NK-92 treated with Interleukin-12 subunit alpha and Interleukin-12 subunit beta, amount 100 ng/mL, for 24 hours (cell line): ENCODE results near the gene HERPUD1.
"Not testable (repeated sequence)": the region's sequence is repeated elsewhere in the genome, so short reads cannot be mapped to it uniquely, and the experiment has no call there.

Source experiments
- DNase-seq: peaks from one replicate; lab custom pipeline; 2025; lab: John Stamatoyannopoulos, UW

HERPUD1 gene

DNA sequence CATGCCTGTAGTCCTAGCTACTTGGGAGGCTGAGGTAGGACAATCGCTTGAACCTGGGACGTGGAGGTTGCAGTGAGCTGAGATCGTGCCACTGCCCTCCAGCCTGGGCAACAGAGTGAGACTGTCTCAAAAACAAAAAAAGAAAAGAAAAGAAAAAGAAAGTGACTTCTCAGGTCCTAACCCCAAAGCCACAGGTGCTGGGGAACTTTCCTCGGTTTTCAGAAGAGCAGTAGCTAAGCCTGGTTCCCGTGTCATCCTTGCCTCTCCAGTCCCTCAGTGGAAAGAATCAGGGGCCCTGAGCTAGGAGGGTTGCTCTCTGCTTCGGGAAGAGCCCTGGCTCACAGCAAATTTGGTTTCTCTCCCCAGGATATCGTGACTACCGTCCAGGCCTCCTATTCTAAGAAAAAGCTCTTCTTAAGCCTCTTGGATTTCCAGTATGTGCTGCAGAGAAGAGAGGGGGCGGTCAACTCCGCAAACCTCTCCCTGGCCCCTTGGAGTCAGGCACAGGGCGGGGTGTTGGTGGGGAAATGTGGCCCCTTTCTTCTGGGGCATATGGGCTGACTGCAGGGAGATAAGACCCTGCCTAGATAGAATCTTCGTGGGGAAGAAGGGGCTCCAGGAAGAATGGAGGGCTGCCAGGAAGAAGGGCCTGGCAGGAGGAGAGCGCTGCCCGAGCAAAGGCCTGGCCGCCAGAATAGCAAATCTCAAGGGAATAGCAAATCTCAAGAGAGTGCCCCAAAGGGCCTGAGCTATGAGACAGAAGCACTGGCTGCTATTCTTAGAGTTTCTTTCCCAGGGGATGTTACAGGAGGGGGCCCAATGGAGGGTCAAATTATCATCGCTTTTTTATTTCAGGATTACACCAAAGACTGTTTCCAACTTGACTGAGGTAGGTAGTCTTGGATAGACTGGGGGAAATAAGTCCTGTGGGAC is 49.1 kb downstream of the HERPUD1 start:
- DNase-seq, result no peak

DNA sequence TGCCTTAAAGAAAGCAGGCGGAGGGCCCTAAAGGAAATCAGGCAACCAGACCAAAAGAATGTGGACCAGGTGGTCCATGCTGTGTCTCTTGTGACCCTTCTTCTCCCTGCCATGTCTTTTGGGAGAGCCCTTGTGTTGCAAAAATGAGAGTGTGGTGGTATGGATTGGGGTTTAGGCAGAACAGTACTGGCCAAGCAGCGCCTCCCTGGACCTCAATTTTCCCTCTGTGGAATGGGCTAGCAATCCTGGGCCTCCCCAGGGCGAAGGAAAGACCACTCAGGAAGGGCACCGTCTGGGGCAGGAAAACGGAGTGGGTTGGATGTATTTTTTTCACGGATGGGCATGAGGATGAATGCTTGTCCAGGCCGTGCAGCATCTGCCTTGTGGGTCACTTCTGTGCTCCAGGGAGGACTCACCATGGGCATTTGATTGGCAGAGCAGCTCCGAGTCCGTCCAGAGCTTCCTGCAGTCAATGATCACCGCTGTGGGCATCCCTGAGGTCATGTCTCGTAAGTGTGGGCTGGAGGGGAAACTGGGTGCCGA is 49.9 kb downstream of the HERPUD1 start:
- DNase-seq, result no peak

DNA sequence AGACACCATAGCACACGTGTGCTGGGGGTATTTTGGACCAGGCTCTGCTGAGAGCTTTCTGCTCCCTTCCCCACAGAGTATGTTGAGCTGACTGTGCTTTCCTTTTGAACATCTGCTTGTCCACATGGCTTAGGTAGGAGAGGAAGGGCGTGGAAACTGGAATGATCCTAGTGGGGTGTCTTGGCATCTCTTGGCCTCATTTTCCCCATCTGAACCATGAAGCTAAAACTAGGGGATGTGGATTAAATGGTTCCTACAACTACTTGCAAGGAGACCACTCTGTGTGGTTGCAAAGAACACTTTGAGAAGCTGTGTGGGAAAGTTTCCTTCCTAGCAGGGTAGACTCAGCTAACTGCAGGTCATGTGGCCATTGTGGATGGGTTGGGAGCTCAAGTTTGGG is 50.8 kb downstream of the HERPUD1 start:
- DNase-seq, result no peak

DNA sequence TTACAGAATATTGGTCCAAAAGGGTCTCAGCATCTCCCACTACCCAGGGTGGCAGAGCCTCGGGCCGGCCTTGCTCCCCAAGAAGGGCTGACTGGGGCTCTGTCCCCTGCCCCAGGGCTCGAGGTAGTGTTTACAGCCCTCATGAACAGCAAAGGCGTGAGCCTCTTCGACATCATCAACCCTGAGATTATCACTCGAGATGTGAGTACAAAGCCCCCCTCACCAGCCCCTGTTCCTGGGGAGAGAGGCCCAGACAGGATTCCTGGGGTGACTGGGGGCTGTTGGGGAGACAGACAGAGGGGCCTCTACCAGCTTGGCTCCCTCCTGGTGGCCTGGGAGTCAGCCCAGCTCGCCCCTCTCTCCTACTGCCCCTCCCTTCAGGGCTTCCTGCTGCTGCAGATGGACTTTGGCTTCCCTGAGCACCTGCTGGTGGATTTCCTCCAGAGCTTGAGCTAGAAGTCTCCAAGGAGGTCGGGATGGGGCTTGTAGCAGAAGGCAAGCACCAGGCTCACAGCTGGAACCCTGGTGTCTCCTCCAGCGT is 51.3 kb downstream of the HERPUD1 start:
- DNase-seq, result no peak

DNA sequence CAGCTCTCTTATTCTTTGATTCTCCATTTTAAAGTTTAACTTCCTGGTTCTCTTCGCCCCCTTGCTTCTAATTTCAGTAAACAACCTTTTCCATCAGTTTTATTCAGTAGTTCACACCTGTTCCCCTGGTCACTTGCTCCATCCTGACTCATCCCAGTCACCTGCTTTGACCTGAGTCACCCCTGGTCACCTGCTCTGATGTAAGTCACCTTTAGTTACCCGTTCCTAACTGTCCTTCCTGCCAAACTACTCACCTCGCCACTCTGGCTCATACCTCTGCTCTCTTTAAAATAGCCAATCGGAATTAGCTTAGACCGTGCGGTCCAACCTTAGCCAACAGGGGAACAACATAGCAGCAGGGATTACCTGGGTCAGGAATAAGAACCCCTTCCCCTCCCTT is 52.7 kb downstream of the HERPUD1 start:
- DNase-seq, result peak; percentile 7

DNA sequence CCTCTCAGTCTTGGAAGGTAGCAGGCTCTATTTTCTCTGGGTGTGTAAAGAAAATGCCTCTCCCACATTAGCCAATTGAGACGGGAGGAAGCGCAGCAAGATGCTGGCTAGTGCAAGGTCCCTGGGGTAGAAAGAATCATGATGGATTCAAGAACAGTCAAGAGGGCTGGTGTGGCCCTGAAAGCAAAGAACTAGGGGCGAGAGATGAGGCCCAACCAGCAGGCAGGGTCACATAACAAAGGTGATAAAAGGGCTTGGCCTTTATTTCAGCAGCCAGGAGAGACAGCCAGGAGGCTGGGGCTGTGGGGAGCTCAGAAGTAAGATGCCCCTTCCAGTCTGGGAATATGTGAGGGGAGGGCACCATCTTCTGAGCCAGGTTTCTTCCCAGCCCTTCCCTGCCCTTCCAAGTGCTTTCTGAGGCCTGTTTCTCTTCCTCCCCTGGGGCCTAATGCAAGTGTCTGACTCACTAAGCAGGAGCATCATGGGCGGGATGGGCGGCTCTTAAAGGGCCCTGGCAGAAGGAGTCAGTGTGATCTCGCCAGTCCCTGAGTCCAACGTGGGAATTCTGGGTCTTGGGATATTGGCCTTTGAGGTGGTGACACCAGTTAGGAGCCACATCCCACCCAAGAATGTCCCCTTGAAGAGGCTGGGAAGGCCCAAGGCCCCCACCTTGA is 53.5 kb downstream of the HERPUD1 start:
- no peak for DNase-seq

DNA sequence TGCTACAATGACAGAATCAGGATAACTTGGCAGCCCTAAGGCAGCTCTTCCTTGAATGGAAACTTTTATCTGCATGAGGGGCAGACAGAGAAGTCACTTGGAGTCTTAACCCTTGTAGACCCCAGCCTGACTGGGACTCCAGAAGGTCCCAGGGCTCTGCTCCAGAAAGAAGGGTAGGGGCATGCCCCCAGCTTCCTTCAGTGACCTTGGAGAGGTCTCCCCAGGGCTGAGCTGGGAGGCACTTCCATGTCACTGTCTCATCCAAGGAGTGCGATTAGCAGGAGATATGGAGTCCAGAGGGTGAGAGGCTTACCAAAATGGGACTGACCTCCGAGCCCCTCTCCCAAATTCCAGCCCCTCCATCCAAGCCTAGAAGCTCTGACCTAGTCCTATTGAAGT is 54.0 kb downstream of the HERPUD1 start:
- no peak for DNase-seq

DNA sequence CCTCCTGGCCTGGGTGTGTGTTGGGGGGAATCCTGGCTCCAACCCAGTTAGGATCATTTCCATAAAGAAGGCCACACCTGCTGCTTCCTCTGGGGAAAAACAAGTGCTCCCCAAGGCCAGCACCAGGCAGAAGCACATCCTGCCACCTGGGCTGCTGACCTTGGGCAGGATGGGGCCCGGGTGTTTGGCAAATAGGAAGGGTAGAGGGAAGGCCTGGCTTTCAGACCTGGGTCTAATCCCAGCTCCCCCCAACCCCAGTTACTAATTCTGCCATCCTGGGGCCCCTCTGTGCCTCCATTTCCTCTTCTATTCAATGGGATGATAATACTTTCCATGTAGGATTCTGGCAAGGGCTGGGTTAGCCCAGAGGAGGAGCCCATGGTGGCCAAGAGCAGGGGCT is 54.4 kb downstream of the HERPUD1 start:
- no peak for DNase-seq

DNA sequence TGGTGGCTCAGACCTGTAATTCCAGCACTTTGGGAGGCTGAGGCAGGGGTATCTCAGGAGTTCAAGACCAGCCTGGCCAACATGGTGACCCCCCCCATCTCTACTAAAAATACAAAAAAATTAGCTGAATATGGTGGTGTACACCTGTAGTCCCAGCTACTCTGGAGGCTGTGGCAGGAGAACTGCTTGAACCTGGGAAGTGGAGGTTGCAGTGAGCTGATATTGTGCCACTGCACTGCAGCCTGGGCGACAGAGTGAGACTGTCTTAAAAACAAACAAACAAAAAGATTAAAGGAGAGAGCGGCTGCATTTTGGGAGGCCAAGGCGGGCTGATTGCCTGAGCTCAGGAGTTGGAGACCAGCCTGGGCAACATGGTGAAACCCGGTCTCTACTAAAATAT is 55.0 kb downstream of the HERPUD1 start:
- DNase-seq, result not testable (repeated sequence)

DNA sequence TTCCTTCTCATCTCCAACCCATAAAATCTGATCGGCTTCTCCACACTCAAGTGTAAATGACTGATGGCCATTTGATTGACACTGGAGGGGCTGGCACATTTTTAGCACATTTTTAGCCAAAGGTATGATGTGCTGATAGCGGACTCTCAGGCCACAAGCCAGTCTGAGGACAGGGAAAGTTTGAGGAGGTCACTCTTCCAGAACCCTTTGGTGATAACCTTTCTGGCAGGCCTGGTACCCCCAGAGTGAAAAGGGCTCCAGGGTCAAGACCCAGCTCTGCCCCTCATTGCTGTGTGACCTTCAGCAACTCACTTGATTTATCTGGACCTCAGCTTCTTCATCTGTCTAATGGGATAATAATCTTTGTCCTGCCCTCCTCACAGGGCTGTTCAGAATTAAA is 55.8 kb downstream of the HERPUD1 start:
- DNase-seq, result no peak

DNA sequence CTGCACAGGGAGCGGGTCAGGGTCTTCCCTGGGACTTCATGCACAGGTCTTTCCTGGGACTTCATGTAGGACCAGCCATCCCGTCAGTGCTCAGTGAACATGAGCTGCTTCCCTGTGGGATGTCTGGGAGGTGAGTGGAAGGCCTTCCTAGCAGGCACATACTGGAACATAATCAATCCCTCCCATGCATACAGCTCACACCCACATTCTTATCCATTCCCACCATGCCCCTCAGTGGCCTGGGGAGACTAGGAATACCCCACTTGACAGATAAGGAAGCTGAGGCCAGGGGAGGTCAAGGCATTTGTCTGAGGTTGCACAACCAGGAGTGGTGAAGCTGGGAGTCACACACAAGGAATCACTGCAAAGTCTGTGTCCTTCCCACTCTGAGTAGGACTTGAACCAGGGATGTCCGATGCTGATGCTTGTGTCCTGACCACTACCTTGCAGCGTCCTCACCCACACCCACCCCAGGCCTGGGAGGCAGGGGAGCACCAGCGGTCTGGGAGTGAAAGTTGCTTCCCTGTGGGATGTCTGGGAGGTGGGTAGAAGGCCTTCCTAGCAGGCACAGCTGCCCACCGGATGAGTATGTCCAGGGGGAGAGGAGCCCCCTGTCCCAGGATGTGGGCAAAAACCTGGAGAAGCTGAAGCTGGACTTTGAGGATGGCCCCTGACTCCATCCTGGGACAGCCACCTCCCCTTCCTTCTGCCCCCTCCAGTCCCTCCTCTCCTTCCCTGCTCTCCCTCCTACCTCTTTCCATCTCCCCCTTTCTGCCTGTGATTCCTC is 56.4 kb downstream of the HERPUD1 start:
- no peak for DNase-seq

DNA sequence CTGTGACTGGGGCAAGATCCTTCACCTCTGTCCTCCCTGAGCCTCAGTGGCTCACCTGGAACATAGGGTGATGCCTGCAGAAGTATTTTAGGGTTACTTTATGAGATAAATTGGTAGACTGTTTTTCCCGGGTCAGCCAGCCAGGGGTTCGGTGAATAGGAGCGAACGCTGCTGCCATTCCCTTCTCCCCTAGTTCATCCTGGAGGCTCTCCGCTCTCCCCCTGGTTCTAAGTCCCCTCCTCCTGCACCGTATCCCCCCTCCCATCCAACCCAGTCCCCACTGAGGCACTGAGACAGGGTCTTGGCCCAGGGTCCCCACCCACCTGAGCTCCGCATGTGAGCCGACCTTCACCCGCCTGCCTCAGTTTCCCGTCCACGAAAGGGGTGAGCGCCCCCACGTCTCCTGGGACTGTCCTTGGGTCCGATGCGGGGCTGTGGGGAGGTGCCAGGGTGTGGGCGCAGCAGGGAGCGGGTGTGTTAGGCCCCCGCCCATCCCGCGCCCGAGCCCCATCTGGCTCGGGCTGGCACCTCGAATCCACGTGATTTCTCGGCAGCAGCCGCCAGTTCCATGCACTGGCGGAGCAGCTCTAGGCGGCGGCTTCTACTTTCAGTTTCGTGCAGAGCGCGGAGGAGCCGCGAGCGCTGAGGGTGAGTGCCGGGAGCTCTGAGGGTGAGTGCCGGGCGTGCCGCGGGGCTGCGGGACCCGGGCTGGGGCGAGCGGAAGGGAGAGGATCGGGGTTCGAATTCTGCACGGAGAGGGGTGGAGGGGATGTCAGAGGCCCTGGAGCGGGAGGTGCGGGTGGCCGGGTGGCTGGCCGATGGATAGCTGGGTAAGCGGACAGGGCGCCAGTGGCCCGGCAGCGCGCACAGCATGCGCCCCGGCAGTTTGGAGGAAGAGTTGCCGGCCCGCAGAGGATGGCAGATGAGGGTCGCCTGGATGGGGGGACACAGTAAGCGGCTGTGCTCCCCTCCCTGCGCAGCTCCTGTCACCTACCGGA is 57.3 kb downstream of the HERPUD1 start, which contains the start of gene NLRC5:
Gene NLRC5, plus strand, starts transcription at position 610 of the 998 bp plus-strand sequence. CDS start 31,156 bp downstream, outside the sequence.
- peak; percentile 75 for DNase-seq

DNA sequence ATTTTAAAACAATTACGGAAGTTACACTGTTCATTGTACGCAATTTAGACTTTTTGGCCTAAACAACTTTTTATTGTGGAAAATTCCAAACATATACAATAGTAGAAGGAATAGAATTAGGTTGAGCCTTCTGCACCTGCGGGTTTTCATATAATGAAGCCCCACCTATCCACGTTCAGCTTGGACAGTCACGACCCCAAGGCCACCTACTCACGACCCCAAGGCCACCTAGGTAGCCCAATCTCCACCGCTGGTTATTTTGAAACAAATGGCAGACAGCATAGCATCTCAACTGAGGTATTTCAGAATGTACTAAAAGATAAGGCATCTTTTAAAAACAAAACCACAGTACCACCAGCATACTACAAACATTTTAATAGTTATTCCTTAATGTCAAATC is 58.0 kb downstream of the HERPUD1 start:
- DNase-seq, result no peak

DNA sequence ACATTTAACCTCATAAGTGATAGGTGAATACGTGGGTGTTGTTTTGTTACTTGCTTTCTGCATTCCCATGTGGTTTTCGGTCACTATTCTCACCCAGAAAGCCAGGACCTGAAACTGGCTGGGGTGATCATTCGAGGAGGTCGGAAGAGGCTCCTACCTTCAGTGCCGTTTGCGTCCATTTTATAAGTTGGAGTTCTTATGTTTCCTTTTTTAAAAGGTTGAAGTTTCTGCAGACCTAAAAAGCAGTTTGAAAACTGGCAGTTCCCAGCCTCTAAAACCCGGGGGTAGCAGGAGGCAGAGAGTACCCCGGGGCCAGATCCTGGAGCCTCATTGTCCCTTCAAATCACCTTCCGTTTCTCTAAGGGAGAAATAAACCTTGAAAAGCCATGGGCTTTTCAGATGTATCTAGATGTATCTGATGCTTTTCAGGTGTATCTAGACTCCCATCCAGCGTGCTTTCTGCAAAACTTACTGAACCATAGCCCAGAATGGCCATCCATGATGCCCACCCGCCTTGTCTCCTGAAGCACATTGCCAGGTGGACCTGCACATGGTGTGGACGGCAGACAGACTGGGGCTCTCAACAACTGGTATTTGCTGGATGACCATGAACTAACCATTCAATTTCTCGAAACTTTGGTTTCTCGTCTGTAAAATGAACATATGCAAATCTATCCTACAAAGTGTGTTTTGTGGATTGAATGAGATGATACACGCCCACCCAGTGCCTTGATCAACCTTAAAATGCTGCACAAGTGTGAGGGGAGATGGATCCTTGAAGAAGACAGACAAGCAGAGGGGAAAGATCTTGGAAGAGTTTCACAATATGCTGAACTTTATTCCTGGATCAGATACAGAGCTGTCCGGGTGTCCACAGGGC is 58.7 kb downstream of the HERPUD1 start:
- DNase-seq, result no peak

DNA sequence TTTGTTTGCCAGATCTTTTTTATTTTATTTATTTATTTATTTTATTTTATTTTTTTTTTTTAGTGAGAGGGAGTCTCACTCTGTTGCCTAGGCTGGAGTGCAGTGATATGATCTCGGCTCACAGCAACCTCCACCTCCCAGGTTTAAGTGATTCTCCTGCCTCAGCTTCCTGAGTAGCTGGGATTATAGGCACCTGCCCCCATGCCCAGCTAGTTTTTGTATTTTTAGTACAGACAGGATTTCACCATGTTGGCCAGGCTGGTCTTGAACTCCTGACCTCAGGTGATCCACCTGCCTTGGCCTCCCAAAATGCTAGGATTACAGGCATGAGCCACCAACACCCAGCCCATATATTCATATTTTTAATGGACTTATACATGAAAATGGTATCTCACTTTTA is 60.5 kb downstream of the HERPUD1 start:
- not testable (repeated sequence) for DNase-seq

DNA sequence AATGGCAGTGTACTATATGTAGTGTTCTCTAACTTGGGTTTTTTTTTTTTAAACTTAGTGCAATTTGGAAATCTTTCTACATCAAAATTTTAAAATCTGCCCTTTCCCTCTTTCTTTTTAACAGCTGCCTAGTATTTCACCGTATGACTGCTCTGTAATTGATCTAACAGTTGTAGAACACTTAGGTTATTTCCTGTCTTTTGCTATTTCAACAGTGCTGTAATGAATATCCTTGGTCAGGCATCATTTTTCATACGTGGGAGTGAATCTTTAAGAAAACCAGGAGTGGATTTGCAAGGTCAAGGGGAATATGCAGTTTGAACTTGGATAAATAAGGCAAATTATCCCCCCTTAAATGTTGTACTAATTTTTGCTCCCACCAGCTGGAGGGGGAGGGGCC is 61.3 kb downstream of the HERPUD1 start:
- DNase-seq, result no peak

DNA sequence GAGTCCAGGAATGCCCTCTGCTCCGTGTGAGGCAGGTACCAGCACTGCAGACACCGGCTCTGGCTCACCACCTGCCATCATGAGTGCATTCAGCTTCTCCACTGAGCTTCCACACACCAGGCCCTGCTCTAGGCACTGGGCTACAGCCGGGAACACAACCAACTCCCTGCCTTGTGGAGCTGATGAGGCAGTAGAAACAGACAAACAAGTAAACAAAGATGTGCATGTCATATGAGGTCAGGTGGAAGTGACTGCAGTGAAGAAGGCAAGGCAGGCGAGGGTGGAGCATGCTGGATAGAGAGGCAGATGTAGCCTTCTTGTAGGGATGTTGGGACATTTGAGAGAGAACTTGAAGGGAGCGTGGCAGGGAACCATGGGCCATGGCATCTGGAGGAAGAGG is 62.4 kb downstream of the HERPUD1 start:
- DNase-seq, result no peak
